ENCODE measurements around the gene TRIM15.

The TRIM15 gene

DNA sequence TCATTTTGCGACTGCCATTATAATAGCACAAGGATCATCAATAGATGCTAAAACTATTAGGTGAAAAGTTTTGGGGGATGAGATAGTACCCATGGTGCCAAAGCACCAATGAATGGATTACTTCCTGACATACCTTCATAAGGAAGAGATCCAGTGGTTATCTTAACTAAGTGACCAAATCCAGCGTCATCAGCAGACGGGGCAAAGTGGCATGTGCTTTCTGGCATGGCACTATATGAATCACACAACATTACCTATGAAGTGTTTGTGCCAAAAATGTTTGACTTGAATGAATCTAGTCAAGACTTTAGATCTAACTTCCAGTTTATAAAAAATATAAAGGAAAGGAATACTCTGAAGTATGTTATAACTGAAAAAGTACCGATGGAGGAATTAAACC, 39.0 kb downstream of the TRIM15 start:
- H3K4me3 ChIP-seq (ENCODE audit: low read length), result no peak overlapping the region
- peak; percentile 32 for DNase-seq (ENCODE audit: low read depth)
- TF ChIP-seq CTCF (IDR thresholded peaks at IDR 0.05; ENCODE audit: insufficient read depth, low read depth, low read length, missing control alignments), result no peak

DNA sequence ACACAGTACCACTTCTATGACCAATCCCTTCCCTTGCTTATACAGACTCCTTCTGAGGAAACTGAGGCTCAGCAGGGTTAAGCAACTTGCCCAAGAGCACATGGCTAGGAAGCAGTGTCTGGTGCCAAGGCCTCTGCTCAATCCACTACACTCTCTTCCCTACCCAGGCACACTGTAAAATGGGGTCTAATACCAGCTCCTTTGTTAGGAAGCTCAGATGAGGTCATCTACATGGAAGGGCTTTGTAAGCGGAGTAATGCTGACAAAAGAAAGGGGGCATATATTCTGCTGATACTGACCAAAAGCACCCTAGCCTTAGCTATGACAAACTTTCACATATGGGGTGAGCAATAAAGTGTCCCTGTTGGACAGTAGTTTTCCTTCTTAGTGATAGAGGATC, 40.8 kb downstream of the TRIM15 start:
- no peak for TF ChIP-seq CTCF (IDR thresholded peaks at IDR 0.05; ENCODE audit: insufficient read depth, low read depth, low read length, missing control alignments)
- no peak overlapping the region for H3K4me3 ChIP-seq (ENCODE audit: low read length)
- no peak for DNase-seq (ENCODE audit: low read depth)

GRCh38 chr6:30206152-30206551, 42.8 kb downstream of the TRIM15 start:
- no peak overlapping the region for H3K4me3 ChIP-seq (ENCODE audit: low read length)
- no peak for TF ChIP-seq CTCF (IDR thresholded peaks at IDR 0.05; ENCODE audit: insufficient read depth, low read depth, low read length, missing control alignments)
- no peak for DNase-seq (ENCODE audit: low read depth)

GRCh38 chr6:30206799-30207618, 43.7 kb downstream of the TRIM15 start:
- H3K4me3 ChIP-seq (ENCODE audit: low read length), result no peak overlapping the region
- DNase-seq (ENCODE audit: low read depth), result peak; percentile 21
- TF ChIP-seq CTCF (IDR thresholded peaks at IDR 0.05; ENCODE audit: insufficient read depth, low read depth, low read length, missing control alignments), result no peak

GRCh38 chr6:30207619-30208295, 44.4 kb downstream of the TRIM15 start:
- no peak overlapping the region for H3K4me3 ChIP-seq (ENCODE audit: low read length)
- DNase-seq (ENCODE audit: low read depth), result peak; percentile 16
- no peak for TF ChIP-seq CTCF (IDR thresholded peaks at IDR 0.05; ENCODE audit: insufficient read depth, low read depth, low read length, missing control alignments)

DNA sequence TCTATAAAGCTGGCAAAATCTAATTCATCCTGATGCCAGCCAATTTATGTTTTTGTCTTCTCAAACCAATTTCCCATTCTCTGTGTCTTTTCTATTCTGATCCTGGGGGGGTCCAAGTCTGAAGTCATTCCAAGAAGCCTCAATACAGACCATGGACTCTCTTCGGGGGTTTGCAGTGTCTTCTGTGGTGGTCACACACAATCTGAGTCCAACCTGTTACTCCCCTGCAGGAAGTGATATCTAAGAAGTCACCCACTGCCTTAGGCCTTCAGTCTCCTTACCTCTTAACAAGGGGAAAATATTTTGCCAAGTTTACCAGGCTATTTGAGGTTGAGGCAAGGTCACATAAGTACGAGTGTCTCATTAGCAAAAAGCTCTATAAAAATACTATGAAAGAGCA, 48.0 kb downstream of the TRIM15 start:
- no peak for DNase-seq (ENCODE audit: low read depth)
- peak overlapping the region; percentile 97 for H3K4me3 ChIP-seq (ENCODE audit: low read length)
- TF ChIP-seq CTCF (IDR thresholded peaks at IDR 0.05; ENCODE audit: insufficient read depth, low read depth, low read length, missing control alignments), result no peak
